ENCODE results near the gene CHST1.

CHST1 gene

GRCh38 chr11:45673441-45673840 lies 8.0 kb upstream of the CHST1 start:
- no peak for DNase-seq

GRCh38 chr11:45672593-45672992 lies 7.2 kb upstream of the CHST1 start:
- no peak for DNase-seq

GRCh38 chr11:45671246-45672171 lies 6.1 kb upstream of the CHST1 start:
- no peak for DNase-seq

GRCh38 chr11:45670386-45671135 lies 5.1 kb upstream of the CHST1 start:
- no peak for DNase-seq

- no peak for DNase-seq
These were observed 4.5 kb upstream of the CHST1 start for GRCh38 chr11:45669956-45670355.

GRCh38 chr11:45669146-45669545 lies 3.7 kb upstream of the CHST1 start:
- DNase-seq: no peak

GRCh38 chr11:45667929-45668680 lies 2.7 kb upstream of the CHST1 start:
- DNase-seq: no peak

- DNase-seq: no peak
These were observed 1.5 kb upstream of the CHST1 start for GRCh38 chr11:45666648-45667642.

GRCh38 chr11:45665933-45666647 lies 668 bp upstream of the CHST1 start:
- DNase-seq: no peak

GRCh38 chr11:45664376-45665205 lies 831 bp downstream of the CHST1 start:
- DNase-seq: no peak

- no peak for DNase-seq
These were observed 1.7 kb downstream of the CHST1 start for GRCh38 chr11:45663486-45664375.

GRCh38 chr11:45662665-45663485 lies 2.5 kb downstream of the CHST1 start:
- no peak for DNase-seq

GRCh38 chr11:45662096-45662664 lies 3.2 kb downstream of the CHST1 start:
- no peak for DNase-seq

- no peak for DNase-seq
These were observed 3.9 kb downstream of the CHST1 start for GRCh38 chr11:45661439-45662055.

GRCh38 chr11:45660729-45661438 lies 4.5 kb downstream of the CHST1 start:
- DNase-seq: no peak

GRCh38 chr11:45659818-45660160 lies 5.6 kb downstream of the CHST1 start:
- DNase-seq: no peak

Data from activated effector memory CD4-positive, alpha-beta T cell treated with Interleukin-2 at 50 U/mL for 16 hours (primary cell).